NCI-H128 (cell line): ENCODE results near the gene PASD1.

Experiments
- DNase-seq: peaks from one replicate; lab custom pipeline; 2025; ENCODE audit not compliant: unreplicated experiment; lab: John Stamatoyannopoulos, UW

The PASD1 gene

GRCh38 chrX:151701071-151701470, 137.6 kb downstream of the PASD1 start:
- DNase-seq: no peak

GRCh38 chrX:151701531-151701930, 138.1 kb downstream of the PASD1 start:
- no peak for DNase-seq

- DNase-seq: no peak
These were observed 138.7 kb downstream of the PASD1 start for GRCh38 chrX:151702026-151702714.

- no peak for DNase-seq
These were observed 139.4 kb downstream of the PASD1 start for GRCh38 chrX:151702741-151703340.

- DNase-seq: no peak
These were observed 140.0 kb downstream of the PASD1 start for GRCh38 chrX:151703487-151703886.

GRCh38 chrX:151704041-151704663, 140.7 kb downstream of the PASD1 start:
- DNase-seq: no peak

- no peak for DNase-seq
These were observed 145.3 kb downstream of the PASD1 start for GRCh38 chrX:151708821-151709220.

- no peak for DNase-seq
These were observed 147.0 kb downstream of the PASD1 start for GRCh38 chrX:151710457-151710856.

- DNase-seq: no peak
These were observed 147.7 kb downstream of the PASD1 start for GRCh38 chrX:151711154-151711553.

- DNase-seq: no peak
These were observed 148.3 kb downstream of the PASD1 start for GRCh38 chrX:151711787-151712186.

- DNase-seq: no peak
These were observed 148.8 kb downstream of the PASD1 start for GRCh38 chrX:151712253-151712652.

- DNase-seq: no peak
These were observed 150.4 kb downstream of the PASD1 start for GRCh38 chrX:151713849-151714248.

- DNase-seq: no peak
These were observed 150.9 kb downstream of the PASD1 start for GRCh38 chrX:151714362-151714761.

- DNase-seq: no peak
These were observed 152.3 kb downstream of the PASD1 start, which contains the start of gene FATE1 for GRCh38 chrX:151715752-151716151. Gene FATE1 (plus strand): TSS chrX:151716035. CDS start chrX:151716120, 85 bp downstream.

- no peak for DNase-seq
These were observed 158.9 kb downstream of the PASD1 start for GRCh38 chrX:151722241-151722846.

GRCh38 chrX:151723156-151723760, 159.8 kb downstream of the PASD1 start:
- no peak for DNase-seq

- no peak for DNase-seq
These were observed 161.3 kb downstream of the PASD1 start for GRCh38 chrX:151724563-151725337.

- DNase-seq: no peak
These were observed 161.8 kb downstream of the PASD1 start for GRCh38 chrX:151725338-151725614.
